SHP77 (cell line): ENCODE data around the gene UGT3A1.
"Not testable (repeated sequence)": the region's sequence is repeated elsewhere in the genome, so short reads cannot be mapped to it uniquely, and the experiment has no call there.

Source experiments
- DNase-seq, 2 experiments: peaks; one replicate each; lab custom pipeline; 2025; lab: John Stamatoyannopoulos, UW

UGT3A1 gene

DNA sequence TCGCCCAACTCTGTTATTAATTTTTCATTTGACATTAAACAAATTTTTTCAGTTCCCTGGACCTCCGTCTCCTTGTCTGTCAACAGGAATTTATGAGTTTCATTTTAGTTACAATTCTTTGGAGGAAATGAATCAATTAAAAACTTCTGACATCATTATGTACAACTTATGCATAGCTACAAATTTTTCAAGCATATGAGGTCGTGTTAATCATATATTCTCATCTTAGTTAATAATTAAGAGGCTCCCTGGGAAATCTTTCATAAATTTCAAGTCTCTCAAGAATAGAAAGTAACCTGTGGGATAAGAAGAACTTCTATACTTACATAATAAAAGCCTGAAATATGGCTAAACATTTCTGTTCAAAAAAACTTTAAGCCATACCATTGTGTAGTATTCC, 3.4 kb downstream of the UGT3A1 start:
- no peak for DNase-seq

DNA sequence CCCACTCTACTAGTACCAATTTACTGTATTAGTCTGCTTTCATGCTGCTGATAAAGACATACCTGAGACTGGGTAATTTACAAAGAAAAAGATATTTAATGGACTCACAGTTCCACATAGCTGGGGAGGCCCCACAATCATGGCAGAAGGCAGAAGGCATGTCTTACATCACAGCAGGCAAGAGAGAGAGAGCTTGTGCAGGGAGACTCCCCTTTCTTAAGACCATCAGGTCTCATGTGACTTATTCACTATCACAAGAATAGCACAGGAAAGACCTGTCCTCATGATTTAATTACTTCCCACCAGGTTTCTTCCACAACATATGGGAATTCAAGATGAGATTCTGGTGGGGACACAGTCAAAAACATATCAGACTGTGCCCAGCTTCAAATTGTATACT, 11.5 kb downstream of the UGT3A1 start:
- DNase-seq: no peak

- DNase-seq: not testable (repeated sequence)
Measured at GRCh38 chr5:35976859-35977258, 14.3 kb downstream of the UGT3A1 start.

- DNase-seq: no peak
Measured at GRCh38 chr5:35974570-35974969, 16.6 kb downstream of the UGT3A1 start.

DNA sequence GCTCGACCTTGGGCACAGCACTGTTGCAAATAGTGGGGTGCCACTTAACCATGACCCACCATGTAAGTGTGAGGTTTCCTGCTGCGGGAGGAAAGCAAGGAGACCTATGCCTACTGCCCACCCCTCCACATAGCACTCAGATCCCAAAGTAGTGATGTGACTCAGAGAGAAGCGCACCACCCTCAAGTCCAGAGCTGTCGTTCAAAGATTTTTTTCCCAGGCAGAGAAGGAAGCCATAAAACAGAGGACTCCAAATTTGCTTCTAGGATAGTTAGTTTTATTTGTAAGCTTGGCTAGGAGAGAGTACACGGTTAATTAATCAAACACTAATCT, 19.3 kb downstream of the UGT3A1 start:
- no peak for DNase-seq

DNA sequence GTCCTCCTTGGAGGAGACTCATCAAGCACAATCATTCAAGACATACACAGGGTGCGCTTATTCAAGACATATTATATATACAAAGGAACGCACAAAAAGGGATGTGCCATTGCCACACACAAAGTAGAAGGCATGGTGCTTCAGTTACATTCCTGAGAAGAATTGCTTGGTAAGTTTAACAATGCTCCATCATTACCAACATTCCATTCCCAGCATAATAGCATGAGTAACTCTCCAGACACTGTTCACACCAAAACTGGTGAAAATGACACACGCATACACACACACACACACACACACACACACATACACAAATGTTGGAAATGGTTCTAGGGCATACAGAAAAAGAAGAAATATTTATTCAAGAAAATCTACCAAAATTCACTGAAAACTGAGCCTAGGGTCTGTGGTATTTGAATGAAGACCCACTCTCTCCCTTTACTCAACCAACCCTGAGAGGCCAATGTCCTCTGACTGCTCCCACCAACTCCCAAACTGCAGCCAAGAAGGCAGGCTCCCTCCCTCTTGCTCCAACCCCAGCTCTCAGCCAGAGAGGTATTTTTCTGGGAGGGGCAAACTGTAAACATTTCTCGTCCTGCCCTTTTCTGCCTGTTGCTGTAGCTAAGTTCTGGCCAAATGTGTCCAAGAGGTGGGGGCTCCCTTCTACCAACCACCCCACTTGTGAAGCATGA, 19.9 kb downstream of the UGT3A1 start:
- DNase-seq: no peak

GRCh38 chr5:35963381-35963843, 27.8 kb downstream of the UGT3A1 start:
- DNase-seq: peak in 1 of 2 experiments; percentile 2

DNA sequence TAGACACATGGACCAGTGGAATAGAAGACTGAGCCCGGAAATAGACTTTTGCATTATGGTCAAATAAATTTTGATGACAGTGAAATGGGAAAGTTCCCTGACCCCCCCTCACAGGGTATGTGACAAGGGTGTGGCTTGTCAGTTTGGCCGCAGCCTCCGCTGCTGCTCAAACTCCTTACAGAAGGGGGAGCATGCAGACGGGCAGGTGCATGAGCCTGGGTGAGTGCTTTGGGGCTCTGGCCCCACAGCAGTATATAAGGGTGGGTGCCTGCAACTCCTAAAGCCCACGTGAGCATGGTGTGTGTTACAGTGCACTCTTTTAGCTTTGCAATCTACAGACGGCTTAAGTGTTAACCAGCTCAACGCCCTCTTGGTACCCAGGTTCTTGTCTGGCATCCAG, 30.9 kb downstream of the UGT3A1 start:
- no peak for DNase-seq

- DNase-seq: no peak
Measured at GRCh38 chr5:35956429-35956828, 34.8 kb downstream of the UGT3A1 start.

- no peak for DNase-seq
Measured at GRCh38 chr5:35954175-35954574, 37.0 kb downstream of the UGT3A1 start.

- DNase-seq: no peak
Measured at GRCh38 chr5:35947085-35947484, 44.1 kb downstream of the UGT3A1 start.

DNA sequence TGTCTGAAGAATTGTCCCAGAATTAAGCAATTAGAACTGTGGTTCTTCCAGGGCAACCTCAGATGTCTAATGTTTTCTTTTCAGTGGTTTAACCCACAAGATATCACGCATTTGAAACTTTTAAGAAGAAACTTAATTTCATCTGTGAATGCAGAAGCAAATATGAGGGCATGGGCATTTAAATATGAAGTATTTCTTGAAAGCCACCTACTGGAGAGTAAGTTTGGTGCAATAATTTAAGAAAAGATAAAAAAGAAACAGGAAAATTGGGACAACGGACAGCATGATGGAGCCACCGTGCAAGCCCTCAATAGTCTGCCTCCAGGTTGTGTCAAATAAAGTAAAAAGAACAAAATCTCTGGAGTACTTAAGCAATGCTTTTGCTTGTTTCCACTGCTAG, 51.6 kb downstream of the UGT3A1 start:
- DNase-seq: no peak

DNA sequence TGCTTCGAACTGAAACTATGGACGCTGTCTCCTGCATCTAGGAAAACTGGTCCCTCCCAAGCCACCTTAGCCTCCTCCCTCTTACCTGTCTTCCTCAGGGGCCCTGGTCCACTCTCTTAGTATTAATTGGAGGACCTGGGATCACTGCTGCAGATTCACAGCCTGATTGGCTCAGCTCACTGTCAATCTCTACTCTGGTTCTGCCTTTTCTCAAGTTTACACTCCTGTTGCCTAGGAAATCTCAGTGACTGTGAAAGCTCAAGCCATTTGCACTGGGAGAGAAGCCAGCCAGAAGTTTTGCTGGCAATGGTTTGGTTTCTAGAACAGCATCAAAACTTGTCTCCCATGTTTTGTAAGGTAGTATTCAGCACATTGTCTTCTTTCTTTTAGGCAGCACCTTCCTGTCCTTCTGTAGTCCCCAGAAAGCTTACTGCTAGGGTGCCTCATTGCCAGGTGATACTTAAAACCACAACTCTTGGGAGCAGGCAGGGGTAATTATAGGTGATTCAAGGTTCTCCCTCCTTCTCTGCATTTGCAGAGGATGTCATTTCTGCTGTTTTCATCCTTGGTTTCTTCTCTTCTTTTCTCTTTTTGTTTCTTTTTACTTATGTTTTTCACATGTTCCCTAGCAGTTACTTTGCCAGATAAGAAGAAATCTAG, 52.5 kb downstream of the UGT3A1 start, which contains the start of gene CAPSL:
CAPSL (minus strand) TSS at position 55 of the 660 bp plus-strand sequence. CDS start 17,502 bp downstream, outside the sequence.
- DNase-seq: peak in 1 of 2 experiments; percentile 24

- DNase-seq: peak; percentile 36 to 38
Measured at GRCh38 chr5:35926389-35927051, 64.7 kb downstream of the UGT3A1 start.

GRCh38 chr5:35924950-35925722, 66.1 kb downstream of the UGT3A1 start:
- peak; percentile 42 to 82 for DNase-seq

GRCh38 chr5:35924122-35924949, 66.9 kb downstream of the UGT3A1 start:
- no peak for DNase-seq

DNA sequence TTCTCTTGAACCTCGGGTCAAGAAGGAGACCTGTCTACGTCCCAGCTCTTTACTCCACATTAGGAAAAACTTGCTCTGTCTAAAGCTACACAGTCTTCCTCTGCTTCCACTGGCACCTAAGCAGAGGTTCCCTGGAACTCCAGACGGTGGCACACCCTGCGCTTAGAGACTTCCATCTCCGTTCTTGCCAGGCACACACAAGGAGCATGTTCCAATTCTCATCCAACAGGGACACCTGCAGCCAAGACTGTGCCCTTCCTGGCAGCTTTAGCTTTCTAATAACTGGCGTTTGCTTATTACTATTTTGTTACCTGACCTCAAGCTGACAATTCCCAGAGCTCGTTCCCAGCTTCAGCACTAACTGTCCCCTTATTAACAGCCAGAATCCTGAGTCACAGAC, 68.7 kb downstream of the UGT3A1 start:
- DNase-seq: no peak

- no peak for DNase-seq
Measured at GRCh38 chr5:35921930-35922329, 69.3 kb downstream of the UGT3A1 start.

DNA sequence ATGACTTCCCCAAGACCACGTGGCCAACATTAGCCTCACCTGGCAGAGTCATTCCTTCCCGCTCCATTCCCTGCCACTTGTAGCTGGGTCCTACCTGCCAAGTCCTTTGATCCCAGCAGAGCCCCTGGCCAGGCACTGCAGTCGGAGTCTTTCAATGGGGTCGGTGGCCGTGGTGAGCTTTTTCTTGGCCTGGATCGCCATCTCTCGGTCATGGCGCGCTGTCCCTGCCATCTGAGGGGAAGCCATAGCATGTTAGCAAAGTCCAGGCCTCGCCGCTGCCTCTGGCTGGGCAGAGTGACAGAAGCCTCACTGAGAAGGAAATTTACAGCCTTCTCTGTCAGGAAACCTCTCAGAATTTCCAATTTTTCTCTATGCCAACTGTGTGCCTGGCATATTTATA, 70.3 kb downstream of the UGT3A1 start:
- peak; percentile 21 to 36 for DNase-seq

GRCh38 chr5:35919191-35919590, 72.0 kb downstream of the UGT3A1 start:
- DNase-seq: no peak

DNA sequence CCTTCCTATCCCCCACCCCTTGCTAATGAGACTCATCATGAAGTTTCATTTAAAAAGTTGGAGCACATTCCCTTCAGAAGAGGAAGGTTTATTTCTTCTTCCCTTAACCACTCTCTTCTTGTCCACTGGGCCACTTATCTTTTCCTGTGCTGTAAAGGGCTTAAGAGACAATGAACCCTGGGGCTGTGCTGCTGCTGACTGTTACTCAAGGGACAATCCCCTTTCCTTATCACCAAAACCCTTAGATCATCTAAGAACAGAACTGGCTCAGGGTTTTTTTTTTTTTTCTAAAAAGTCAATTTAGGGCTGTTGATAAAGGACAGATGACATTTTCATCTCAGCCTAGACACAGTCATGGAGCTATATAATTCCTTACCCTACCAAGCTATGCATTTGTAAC, 82.4 kb downstream of the UGT3A1 start:
- DNase-seq: no peak
